ENCODE results near the gene OR1N2. TPM values are rescaled to one million over a fixed set of nuclear protein-coding genes. Genes with fewer than 3 reads are reported as not detected.

Gene OR1N2
- polyA plus RNA-seq, 3 donors: not detected

Other genes with a start within 250 kb of the OR1N2 start
- 1 to 10 TPM; 3.9 to 5.3 (median 4.4) TPM for gene PTGS1, start 182.1 kb upstream of the OR1N2 start, polyA plus RNA-seq (ENCODE audit: insufficient read length in 3 of 3)
- not detected for gene OR1J1, start 75.2 kb upstream of the OR1N2 start, polyA plus RNA-seq (ENCODE audit: insufficient read length in 3 of 3)
- gene OR1J2, start 42.3 kb upstream of the OR1N2 start, polyA plus RNA-seq (ENCODE audit: insufficient read length in 3 of 3): not detected
- gene OR1J4, start 34.0 kb upstream of the OR1N2 start, polyA plus RNA-seq (ENCODE audit: insufficient read length in 3 of 3): not detected
- gene OR1N1, start 25.8 kb upstream of the OR1N2 start, polyA plus RNA-seq (ENCODE audit: insufficient read length in 3 of 3): not detected
- under 1 TPM; 0.14 to 0.26 (median 0.25) TPM for gene OR1L8, start 30.3 kb downstream of the OR1N2 start, polyA plus RNA-seq (ENCODE audit: insufficient read length in 3 of 3)
- gene OR1Q1, start 61.6 kb downstream of the OR1N2 start, polyA plus RNA-seq (ENCODE audit: insufficient read length in 3 of 3): not detected
- not detected for gene OR1B1, start 104.5 kb downstream of the OR1N2 start, polyA plus RNA-seq (ENCODE audit: insufficient read length in 3 of 3)
- not detected for gene OR1L1, start 108.6 kb downstream of the OR1N2 start, polyA plus RNA-seq (ENCODE audit: insufficient read length in 3 of 3)
- not detected for gene OR1L3, start 122.0 kb downstream of the OR1N2 start, polyA plus RNA-seq (ENCODE audit: insufficient read length in 3 of 3)
- gene OR1L4, start 170.9 kb downstream of the OR1N2 start, polyA plus RNA-seq (ENCODE audit: insufficient read length in 3 of 3): not detected
- gene OR1L6, start 189.2 kb downstream of the OR1N2 start, polyA plus RNA-seq (ENCODE audit: insufficient read length in 3 of 3): not detected
- not detected for gene OR5C1, start 235.8 kb downstream of the OR1N2 start, polyA plus RNA-seq (ENCODE audit: insufficient read length in 3 of 3)
- not detected for gene OR1K1, start 247.0 kb downstream of the OR1N2 start, polyA plus RNA-seq (ENCODE audit: insufficient read length in 3 of 3)